GM10266 (cell line): ENCODE results near the gene NLRP3.
"Not testable (repeated sequence)": the region's sequence is repeated elsewhere in the genome, so short reads cannot be mapped to it uniquely, and the experiment has no call there.

Source experiments
- DNase-seq: peaks from one replicate; pipeline ENCODE4 v3.0.0; 2012; ENCODE audit errors: extremely low spot score
- CTCF ChIP-seq: IDR thresholded peaks from 2 replicates; pipeline ENCODE4 v1.5.1; 2012; ENCODE audit warnings: mild to moderate bottlenecking, low read depth; ENCODE audit not compliant: control insufficient read depth, insufficient read depth; ENCODE audit errors: missing control alignments

NLRP3 gene

GRCh38 chr1:247415423-247416361, at the start of gene NLRP3:
Gene NLRP3 (plus strand): TSS chr1:247416173. CDS start chr1:247418801, 2,628 bp downstream.
- TF ChIP-seq CTCF = no peak
- DNase-seq = no peak

DNA sequence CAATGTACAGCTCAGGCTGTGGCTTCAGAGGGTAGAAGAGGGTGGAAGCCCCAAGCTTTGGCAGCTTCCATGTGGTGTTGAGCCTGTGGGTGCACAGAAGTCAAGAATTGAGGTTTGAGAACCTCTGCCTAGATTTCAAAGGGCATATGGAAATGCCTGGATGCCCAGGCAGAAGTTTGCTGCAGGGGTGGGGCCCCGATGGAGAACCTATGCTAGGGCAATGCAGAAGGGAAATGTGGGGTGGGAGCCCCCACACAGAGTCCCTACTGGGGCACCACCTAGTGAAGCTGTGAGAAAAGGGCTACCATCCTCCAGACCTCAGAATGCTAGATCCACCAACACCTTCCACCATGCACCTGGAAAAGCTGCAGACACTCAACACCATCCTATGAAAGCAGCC, 49.6 kb upstream of the NLRP3 start:
- DNase-seq = not testable (repeated sequence)

DNA sequence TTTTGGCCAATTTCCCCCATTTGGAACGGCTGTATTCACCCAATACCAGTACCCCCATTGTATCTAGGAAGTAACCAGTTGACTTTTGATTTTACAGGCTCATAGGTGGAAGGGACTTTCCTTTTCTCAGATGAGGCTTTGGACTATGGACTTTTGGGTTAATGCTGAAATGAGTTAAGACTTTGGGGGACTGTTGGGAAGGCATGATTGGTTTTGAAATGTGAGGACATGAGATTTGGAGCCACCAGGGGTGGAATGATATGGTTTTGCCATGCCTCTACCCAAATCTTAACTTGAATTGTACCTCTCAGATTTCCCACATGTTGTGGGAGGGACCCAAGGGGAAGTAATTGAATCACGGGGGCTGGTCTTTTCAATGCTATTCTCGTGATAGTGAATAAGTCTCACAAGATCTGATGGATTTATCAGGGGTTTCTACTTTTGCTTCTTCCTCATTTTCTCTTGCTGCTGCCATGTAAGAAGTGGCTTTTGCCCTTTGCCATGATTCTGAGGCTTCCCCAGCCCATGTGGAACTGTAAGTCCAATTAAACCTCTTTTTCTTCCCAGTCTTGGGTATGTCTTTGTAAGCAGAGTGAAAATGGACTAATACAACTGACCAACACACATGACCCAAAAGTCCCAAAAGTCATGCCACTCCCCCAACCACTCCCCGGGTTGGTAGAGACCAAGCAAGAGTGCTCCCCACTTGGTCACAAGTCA, 48.9 kb upstream of the NLRP3 start:
- no peak for TF ChIP-seq CTCF
- DNase-seq = no peak

DNA sequence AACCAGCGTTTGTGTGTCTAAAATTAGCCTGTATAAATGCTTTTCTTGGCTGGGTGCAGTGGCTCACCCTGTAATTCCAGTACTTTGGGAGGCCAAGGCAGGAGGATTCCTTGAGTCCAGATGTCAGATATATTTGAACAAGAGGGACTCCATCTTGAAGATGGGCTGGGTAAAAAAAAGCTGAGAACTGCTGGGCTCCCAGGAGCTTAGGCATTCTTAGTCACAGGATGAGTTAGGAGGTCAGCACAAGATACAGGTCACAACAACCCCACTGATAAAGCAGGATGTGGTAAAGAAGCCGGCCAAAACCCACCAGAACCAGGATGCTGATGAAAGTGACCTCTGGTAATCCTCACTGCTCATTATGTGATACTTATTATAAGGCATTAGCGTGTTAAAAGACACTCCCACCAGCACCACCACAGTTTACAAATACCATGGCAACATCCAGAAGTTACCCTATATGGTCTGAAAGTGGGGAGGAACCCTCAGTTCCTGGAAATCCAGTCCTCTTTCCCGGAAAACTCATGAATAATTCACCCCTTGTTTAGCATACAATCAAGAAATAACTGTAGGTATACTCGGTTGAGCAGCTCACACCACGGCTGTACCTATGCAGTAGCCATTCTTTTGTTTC, 48.1 kb upstream of the NLRP3 start:
- DNase-seq = no peak
- no peak for TF ChIP-seq CTCF

GRCh38 chr1:247368490-247369145, 47.4 kb upstream of the NLRP3 start:
- no peak for TF ChIP-seq CTCF
- no peak for DNase-seq

DNA sequence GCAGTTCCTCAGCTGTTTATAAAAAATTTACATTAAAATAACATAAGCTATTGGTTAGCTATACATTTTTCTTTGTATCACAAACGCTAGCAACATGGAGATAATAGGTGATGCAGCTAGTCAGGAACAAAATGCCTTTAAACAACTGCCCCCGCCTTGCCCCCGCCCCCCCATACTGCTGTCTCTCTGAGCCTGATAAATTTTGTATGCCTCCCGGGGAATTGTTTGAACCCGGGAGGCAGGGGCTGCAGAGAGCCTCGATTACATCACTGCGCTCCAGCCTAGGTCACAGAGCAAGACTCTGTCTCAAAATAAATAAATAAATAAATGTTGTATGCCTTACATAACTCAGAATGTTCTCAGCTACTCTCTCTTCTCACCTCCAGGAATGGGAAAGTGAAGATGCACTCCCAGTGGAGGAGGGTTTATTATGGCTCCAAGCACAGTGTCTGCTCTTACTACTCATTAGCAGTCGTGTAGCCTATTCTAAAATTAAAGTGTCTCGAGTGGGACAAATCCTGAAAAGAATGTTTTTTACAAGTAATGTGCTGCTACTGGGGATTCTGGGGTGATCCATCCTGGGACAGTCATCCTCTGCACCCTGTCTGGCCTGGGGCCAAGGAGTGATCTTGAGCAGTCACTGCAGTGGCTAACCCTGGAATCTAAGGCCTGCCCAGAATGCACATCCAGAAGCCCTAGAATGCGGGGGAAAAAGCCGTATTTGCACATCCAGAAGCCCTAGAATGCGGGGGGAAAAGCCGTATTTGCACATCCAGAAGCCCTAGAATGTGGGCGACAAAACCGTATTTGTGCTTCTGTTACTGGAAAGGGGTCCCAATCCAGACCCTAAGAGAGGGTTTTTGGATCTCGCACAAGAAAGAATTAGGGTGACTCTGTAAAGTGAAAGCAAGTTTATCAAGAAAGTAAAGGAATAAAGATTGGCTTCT, 44.9 kb upstream of the NLRP3 start:
- no peak for TF ChIP-seq CTCF
- DNase-seq = no peak
